HepG2 (cell line): ENCODE results near the gene RASIP1. TPM values are rescaled to one million over a fixed set of nuclear protein-coding genes. Genes with fewer than 3 reads are reported as not detected.

Experiments
- ADNP ChIP-seq: sonication (generic); formaldehyde crosslinking; IDR thresholded peaks from 2 replicates; pipeline ENCODE4 v1.4.0; 2020; ENCODE audit warnings: missing genetic modification reagents
- AGO1 ChIP-seq: fragments of 200-400 bp; formaldehyde crosslinking; IDR thresholded peaks from 2 replicates; pipeline ENCODE4 v1.6.1; 2017; ENCODE audit warnings: mild to moderate bottlenecking, low read depth, low read length, moderate library complexity; ENCODE audit not compliant: poor library complexity, severe bottlenecking
- ATRX ChIP-seq: sonication (generic); formaldehyde crosslinking; IDR thresholded peaks from 2 replicates; pipeline ENCODE4 v1.4.0; 2020; ENCODE audit warnings: missing genetic modification reagents, borderline replicate concordance
- HMG20A ChIP-seq: IDR thresholded peaks from 2 replicates; pipeline ENCODE4 v1.6.1; 2016; ENCODE audit warnings: borderline replicate concordance
- IRF2 ChIP-seq: IDR thresholded peaks from 2 replicates; pipeline ENCODE4 v1.6.1; 2018; ENCODE audit warnings: missing genetic modification reagents, missing compliant biosample characterization
- KLF9 ChIP-seq: IDR thresholded peaks from 2 replicates; pipeline ENCODE4 v1.6.1; 2016; ENCODE audit warnings: low read depth
- POLR2G ChIP-seq: fragments of 200-400 bp; formaldehyde crosslinking; IDR thresholded peaks from 2 replicates; pipeline ENCODE4 v1.6.1; 2018; ENCODE audit warnings: mild to moderate bottlenecking, low read depth, low read length, moderate library complexity
- RFXANK ChIP-seq: IDR thresholded peaks from 2 replicates; pipeline ENCODE4 v1.6.1; 2016
- SIX4 ChIP-seq: sonication (generic); formaldehyde crosslinking; IDR thresholded peaks from 2 replicates; pipeline ENCODE4 v1.4.0; 2020; ENCODE audit warnings: missing genetic modification reagents
- SP2 ChIP-seq: sonication (generic); formaldehyde crosslinking; IDR thresholded peaks from 2 replicates; pipeline ENCODE4 v1.5.1; 2020; ENCODE audit warnings: mild to moderate bottlenecking, missing genetic modification reagents
- ZBTB20 ChIP-seq: sonication (generic); formaldehyde crosslinking; IDR thresholded peaks from 2 replicates; pipeline ENCODE4 v1.8.1; 2023; ENCODE audit warnings: missing genetic modification reagents, low read depth, mild to moderate bottlenecking, borderline replicate concordance
- ZBTB7B ChIP-seq: sonication (generic); formaldehyde crosslinking; IDR thresholded peaks from 2 replicates; pipeline ENCODE4 v1.4.0; 2020; ENCODE audit warnings: missing genetic modification reagents
- ZNF12 ChIP-seq: sonication (generic); formaldehyde crosslinking; IDR thresholded peaks from 2 replicates; pipeline ENCODE4 v1.5.0; 2020; ENCODE audit warnings: missing genetic modification reagents
- ZNF124 ChIP-seq: sonication (generic); formaldehyde crosslinking; IDR thresholded peaks from 2 replicates; pipeline ENCODE4 v1.4.0; 2020; ENCODE audit warnings: missing genetic modification reagents
- ZNF383 ChIP-seq: sonication (generic); formaldehyde crosslinking; IDR thresholded peaks from 2 replicates; pipeline ENCODE4 v1.4.0; 2020; ENCODE audit warnings: missing genetic modification reagents, mild to moderate bottlenecking, borderline replicate concordance
- ZNF709 ChIP-seq: sonication (generic); formaldehyde crosslinking; IDR thresholded peaks from 2 replicates; pipeline ENCODE4 v1.5.0; 2020; ENCODE audit warnings: mild to moderate bottlenecking, missing genetic modification reagents
- ZNF782 ChIP-seq: sonication (generic); formaldehyde crosslinking; IDR thresholded peaks from 2 replicates; pipeline ENCODE4 v1.4.0; 2020; ENCODE audit warnings: missing genetic modification reagents, mild to moderate bottlenecking, borderline replicate concordance
- polyA plus RNA-seq, 8 experiments: library from polyadenylated mRNA; depleted of rRNA in 3 of 8; stranded (reverse) in 7 of 8; unstranded in 1 of 8; fragments of >200 nt; fragmentation: Illumina TruSeq in 4 of 8; extraction: Trizol in 4 of 8; gene quantifications; 2 replicates each; pipeline versions ENCODE4 v1.2.1 to v1.2.3, GENCODE V29; 2011 to 2016; ENCODE audit warnings: low read depth in 4 of 8, missing spikeins in 1 of 8, mixed read lengths in 1 of 8; ENCODE audit not compliant: insufficient read depth in 1 of 8
- total RNA-seq, 5 experiments: library from RNA; depleted of rRNA; stranded (reverse); fragments of >200 nt; fragmentation: Illumina TruSeq; extraction: Trizol; gene quantifications; 2 replicates each; pipeline ENCODE4 v1.2.3, GENCODE V29; 2016; ENCODE audit warnings: low read depth in 1 of 5
- TF ChIP-seq, protein P1 (sequence below): sonication (generic); formaldehyde crosslinking; IDR thresholded peaks from 2 replicates; pipeline ENCODE4 v1.5.0; 2020; ENCODE audit warnings: mild to moderate bottlenecking, missing genetic modification reagents, moderate library complexity
- TF ChIP-seq, protein P2 (sequence below), 2 experiments: IDR thresholded peaks; 2 replicates each; pipeline ENCODE4 v1.6.1; 2011 to 2012; ENCODE audit warnings: low read length in 2 of 2, borderline replicate concordance in 1 of 2, low read depth in 1 of 2, mild to moderate bottlenecking in 1 of 2, moderate library complexity in 1 of 2
- TF ChIP-seq, protein P3 (sequence below): sonication (generic); formaldehyde crosslinking; IDR thresholded peaks from 2 replicates; pipeline ENCODE4 v1.4.0; 2020; ENCODE audit warnings: mild to moderate bottlenecking, missing genetic modification reagents
- TF ChIP-seq, protein P4 (sequence below): sonication (generic); formaldehyde crosslinking; IDR thresholded peaks from 2 replicates; pipeline ENCODE4 v1.5.0; 2020; ENCODE audit warnings: mild to moderate bottlenecking, missing genetic modification reagents

The RASIP1 gene
- total and polyA plus RNA-seq, 2 of the 13 experiments (the other 11 are each of a cell fraction or from before 2014, with no cell fraction given), result 0.44 to 0.58 TPM

DNA sequence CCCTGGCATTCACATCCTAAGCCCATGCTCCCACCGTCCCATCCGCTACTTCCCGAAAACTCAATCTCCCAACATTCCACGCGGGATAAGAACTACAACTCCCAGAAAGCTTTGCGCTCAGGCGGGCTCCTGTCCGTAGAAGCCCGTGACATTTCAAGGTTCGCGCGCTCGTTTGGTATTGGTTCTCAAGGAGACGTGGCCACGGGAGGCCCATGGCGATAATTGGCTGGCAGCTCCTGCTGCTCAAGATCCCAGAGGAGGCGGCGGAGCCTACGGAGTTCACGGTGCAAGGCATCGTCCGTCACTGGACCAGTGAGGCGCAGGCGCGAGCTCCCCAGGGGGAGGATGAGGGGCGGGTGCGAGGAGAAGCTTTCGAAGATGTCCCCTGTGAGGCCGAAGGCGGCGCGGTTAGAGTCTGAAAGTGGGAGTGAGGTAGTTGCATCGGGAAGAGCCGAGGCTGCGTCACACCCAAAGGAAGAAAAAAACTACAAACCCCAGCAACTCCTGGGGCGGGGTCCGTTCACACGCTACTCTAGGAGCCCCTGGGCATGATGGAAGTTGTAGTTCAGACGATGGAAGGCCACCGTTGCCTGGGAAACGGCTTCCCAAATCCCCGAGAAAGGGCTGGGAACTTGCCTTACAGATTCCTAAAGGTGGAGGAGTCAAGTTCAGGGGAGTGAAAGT lies 19.7 kb downstream of the RASIP1 start (continued):
- TF ChIP-seq, protein P1, sequence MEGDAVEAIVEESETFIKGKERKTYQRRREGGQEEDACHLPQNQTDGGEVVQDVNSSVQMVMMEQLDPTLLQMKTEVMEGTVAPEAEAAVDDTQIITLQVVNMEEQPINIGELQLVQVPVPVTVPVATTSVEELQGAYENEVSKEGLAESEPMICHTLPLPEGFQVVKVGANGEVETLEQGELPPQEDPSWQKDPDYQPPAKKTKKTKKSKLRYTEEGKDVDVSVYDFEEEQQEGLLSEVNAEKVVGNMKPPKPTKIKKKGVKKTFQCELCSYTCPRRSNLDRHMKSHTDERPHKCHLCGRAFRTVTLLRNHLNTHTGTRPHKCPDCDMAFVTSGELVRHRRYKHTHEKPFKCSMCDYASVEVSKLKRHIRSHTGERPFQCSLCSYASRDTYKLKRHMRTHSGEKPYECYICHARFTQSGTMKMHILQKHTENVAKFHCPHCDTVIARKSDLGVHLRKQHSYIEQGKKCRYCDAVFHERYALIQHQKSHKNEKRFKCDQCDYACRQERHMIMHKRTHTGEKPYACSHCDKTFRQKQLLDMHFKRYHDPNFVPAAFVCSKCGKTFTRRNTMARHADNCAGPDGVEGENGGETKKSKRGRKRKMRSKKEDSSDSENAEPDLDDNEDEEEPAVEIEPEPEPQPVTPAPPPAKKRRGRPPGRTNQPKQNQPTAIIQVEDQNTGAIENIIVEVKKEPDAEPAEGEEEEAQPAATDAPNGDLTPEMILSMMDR, result 0 out of 2 replicates have a peak, but pooled peaks have one; percentile 15
- TF ChIP-seq ZBTB7B (CRISPR knock-in tag) (peak; percentile 38; the same call in 1 of the 2 replicates), ATRX (CRISPR knock-in tag) (no peak), IRF2 (CRISPR knock-in tag) (peak; percentile 72; the same call in 1 of the 2 replicates), RFXANK (CRISPR knock-in tag) (no peak), POLR2G (peak; percentile 55), ZNF383 (CRISPR knock-in tag) (no peak), ZNF12 (CRISPR knock-in tag) (no peak), ADNP (CRISPR knock-in tag) (no peak), HMG20A (CRISPR knock-in tag) (no peak), KLF9 (CRISPR knock-in tag) (peak; percentile 37; the same call in 1 of the 2 replicates), SIX4 (CRISPR knock-in tag) (no peak), ZNF782 (CRISPR knock-in tag) (no peak), SP2 (CRISPR knock-in tag) (peak; percentile 90), ZNF124 (CRISPR knock-in tag) (no peak; the same call in 1 of the 2 replicates), ZBTB20 (CRISPR knock-in tag) (no peak), AGO1 (no peak), ZNF709 (CRISPR knock-in tag) (0 out of 2 replicates have a peak, but pooled peaks have one; percentile 6)
- TF ChIP-seq, protein P2, sequence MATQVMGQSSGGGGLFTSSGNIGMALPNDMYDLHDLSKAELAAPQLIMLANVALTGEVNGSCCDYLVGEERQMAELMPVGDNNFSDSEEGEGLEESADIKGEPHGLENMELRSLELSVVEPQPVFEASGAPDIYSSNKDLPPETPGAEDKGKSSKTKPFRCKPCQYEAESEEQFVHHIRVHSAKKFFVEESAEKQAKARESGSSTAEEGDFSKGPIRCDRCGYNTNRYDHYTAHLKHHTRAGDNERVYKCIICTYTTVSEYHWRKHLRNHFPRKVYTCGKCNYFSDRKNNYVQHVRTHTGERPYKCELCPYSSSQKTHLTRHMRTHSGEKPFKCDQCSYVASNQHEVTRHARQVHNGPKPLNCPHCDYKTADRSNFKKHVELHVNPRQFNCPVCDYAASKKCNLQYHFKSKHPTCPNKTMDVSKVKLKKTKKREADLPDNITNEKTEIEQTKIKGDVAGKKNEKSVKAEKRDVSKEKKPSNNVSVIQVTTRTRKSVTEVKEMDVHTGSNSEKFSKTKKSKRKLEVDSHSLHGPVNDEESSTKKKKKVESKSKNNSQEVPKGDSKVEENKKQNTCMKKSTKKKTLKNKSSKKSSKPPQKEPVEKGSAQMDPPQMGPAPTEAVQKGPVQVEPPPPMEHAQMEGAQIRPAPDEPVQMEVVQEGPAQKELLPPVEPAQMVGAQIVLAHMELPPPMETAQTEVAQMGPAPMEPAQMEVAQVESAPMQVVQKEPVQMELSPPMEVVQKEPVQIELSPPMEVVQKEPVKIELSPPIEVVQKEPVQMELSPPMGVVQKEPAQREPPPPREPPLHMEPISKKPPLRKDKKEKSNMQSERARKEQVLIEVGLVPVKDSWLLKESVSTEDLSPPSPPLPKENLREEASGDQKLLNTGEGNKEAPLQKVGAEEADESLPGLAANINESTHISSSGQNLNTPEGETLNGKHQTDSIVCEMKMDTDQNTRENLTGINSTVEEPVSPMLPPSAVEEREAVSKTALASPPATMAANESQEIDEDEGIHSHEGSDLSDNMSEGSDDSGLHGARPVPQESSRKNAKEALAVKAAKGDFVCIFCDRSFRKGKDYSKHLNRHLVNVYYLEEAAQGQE (IDR thresholded peaks at IDR 0.05; ENCODE audit: borderline replicate concordance in 1 of 2, low read depth in 1 of 2, low read length in 2 of 2), result no peak
- TF ChIP-seq, protein P3, sequence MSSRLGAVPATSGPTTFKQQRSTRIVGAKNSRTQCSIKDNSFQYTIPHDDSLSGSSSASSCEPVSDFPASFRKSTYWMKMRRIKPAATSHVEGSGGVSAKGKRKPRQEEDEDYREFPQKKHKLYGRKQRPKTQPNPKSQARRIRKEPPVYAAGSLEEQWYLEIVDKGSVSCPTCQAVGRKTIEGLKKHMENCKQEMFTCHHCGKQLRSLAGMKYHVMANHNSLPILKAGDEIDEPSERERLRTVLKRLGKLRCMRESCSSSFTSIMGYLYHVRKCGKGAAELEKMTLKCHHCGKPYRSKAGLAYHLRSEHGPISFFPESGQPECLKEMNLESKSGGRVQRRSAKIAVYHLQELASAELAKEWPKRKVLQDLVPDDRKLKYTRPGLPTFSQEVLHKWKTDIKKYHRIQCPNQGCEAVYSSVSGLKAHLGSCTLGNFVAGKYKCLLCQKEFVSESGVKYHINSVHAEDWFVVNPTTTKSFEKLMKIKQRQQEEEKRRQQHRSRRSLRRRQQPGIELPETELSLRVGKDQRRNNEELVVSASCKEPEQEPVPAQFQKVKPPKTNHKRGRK (CRISPR knock-in tag), result no peak
- TF ChIP-seq, protein P4, sequence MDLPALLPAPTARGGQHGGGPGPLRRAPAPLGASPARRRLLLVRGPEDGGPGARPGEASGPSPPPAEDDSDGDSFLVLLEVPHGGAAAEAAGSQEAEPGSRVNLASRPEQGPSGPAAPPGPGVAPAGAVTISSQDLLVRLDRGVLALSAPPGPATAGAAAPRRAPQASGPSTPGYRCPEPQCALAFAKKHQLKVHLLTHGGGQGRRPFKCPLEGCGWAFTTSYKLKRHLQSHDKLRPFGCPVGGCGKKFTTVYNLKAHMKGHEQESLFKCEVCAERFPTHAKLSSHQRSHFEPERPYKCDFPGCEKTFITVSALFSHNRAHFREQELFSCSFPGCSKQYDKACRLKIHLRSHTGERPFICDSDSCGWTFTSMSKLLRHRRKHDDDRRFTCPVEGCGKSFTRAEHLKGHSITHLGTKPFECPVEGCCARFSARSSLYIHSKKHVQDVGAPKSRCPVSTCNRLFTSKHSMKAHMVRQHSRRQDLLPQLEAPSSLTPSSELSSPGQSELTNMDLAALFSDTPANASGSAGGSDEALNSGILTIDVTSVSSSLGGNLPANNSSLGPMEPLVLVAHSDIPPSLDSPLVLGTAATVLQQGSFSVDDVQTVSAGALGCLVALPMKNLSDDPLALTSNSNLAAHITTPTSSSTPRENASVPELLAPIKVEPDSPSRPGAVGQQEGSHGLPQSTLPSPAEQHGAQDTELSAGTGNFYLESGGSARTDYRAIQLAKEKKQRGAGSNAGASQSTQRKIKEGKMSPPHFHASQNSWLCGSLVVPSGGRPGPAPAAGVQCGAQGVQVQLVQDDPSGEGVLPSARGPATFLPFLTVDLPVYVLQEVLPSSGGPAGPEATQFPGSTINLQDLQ (CRISPR knock-in tag), result no peak
